GM23338 (cell line): ENCODE measurements around the gene MAGOH. TPM values are rescaled to one million over a fixed set of nuclear protein-coding genes. Genes with fewer than 3 reads are reported as not detected.

Experiments
- ATAC-seq: fragments of 200-7000 bp; cut with Tn5 transposase; 3 replicates; pipeline ENCODE4 v1.9.1; 2020
- DNase-seq: peaks from one replicate; pipeline ENCODE4 v3.0.0-alpha.2; 2015; ENCODE audit warnings: low spot score
- H2AFZ ChIP-seq: fragments of 200-600 bp; sonication (generic); 2 replicates; pipeline ENCODE4 v1.8.0; 2016; ENCODE audit warnings: antibody characterized with exemption, mild to moderate bottlenecking, moderate library complexity
- H3F3A ChIP-seq: fragments of 200-600 bp; sonication (generic); replicated peaks from 2 replicates; pipeline ENCODE4 v1.8.0; 2017; ENCODE audit warnings: antibody characterized with exemption, mixed run types, low read depth
- H3K27ac ChIP-seq: fragments of 200-600 bp; sonication (generic); 2 replicates; pipeline ENCODE4 v1.6.1; 2016; ENCODE audit warnings: low read depth
- H3K27me3 ChIP-seq: fragments of 200-600 bp; sonication (generic); 2 replicates; pipeline ENCODE4 v1.8.0; 2016; ENCODE audit warnings: mild to moderate bottlenecking, mixed run types, moderate library complexity; ENCODE audit not compliant: insufficient read depth
- H3K36me3 ChIP-seq: fragments of 200-600 bp; sonication (generic); 2 replicates; pipeline ENCODE4 v1.8.0; 2016; ENCODE audit warnings: mild to moderate bottlenecking; ENCODE audit not compliant: insufficient read depth
- H3K4me1 ChIP-seq: fragments of 200-600 bp; sonication (generic); 2 replicates; pipeline ENCODE4 v1.8.0; 2016; ENCODE audit warnings: mild to moderate bottlenecking, moderate library complexity; ENCODE audit not compliant: insufficient read depth
- H3K4me2 ChIP-seq: fragments of 200-600 bp; sonication (generic); 2 replicates; pipeline ENCODE4 v1.7.1; 2017; ENCODE audit warnings: mixed run types
- H3K4me3 ChIP-seq: fragments of 200-600 bp; sonication (generic); 2 replicates; pipeline ENCODE4 v1.6.1; 2016; ENCODE audit warnings: mixed run types
- H3K79me2 ChIP-seq: fragments of 200-600 bp; sonication (generic); replicated peaks from 2 replicates; pipeline ENCODE4 v1.8.0; 2017; ENCODE audit warnings: mild to moderate bottlenecking; ENCODE audit not compliant: insufficient read depth
- H3K9me2 ChIP-seq: fragments of 200-600 bp; sonication (generic); 2 replicates; pipeline ENCODE4 v1.8.0; 2017; ENCODE audit not compliant: insufficient read depth
- H4K20me1 ChIP-seq: fragments of 200-600 bp; sonication (generic); replicated peaks from 2 replicates; pipeline ENCODE4 v1.8.0; 2017; ENCODE audit warnings: mild to moderate bottlenecking; ENCODE audit not compliant: insufficient read depth
- H3K27ac Mint-ChIP-seq: 2 replicates; pipeline ENCODE4 v1.8.0; 2020; ENCODE audit warnings: inconsistent platforms, mild to moderate bottlenecking, moderate library complexity, mixed read lengths
- H3K27me3 Mint-ChIP-seq: 3 replicates; pipeline ENCODE4 v1.8.0; 2022; ENCODE audit warnings: low read depth, mild to moderate bottlenecking, moderate library complexity, mixed read lengths, inconsistent platforms; ENCODE audit not compliant: insufficient read depth, poor library complexity
- H3K36me3 Mint-ChIP-seq: 3 replicates; pipeline ENCODE4 v1.8.0; 2021; ENCODE audit warnings: low read depth, mild to moderate bottlenecking, inconsistent platforms, moderate library complexity, mixed read lengths
- H3K4me1 Mint-ChIP-seq: 3 replicates; pipeline ENCODE4 v1.8.0; 2020; ENCODE audit warnings: mild to moderate bottlenecking, inconsistent platforms, mixed read lengths
- H3K4me3 Mint-ChIP-seq: 3 replicates; pipeline ENCODE4 v1.8.0; 2021; ENCODE audit warnings: moderate library complexity, mild to moderate bottlenecking, inconsistent platforms, mixed read lengths
- H3K9me3 Mint-ChIP-seq: 3 replicates; pipeline ENCODE4 v1.8.0; 2020; ENCODE audit warnings: moderate library complexity, mild to moderate bottlenecking, inconsistent platforms, mixed read lengths
- CREB1 ChIP-seq: fragments of 250-450 bp; sonication (Bioruptor Pico); IDR thresholded peaks from 2 replicates; pipeline ENCODE4 v1.5.0; 2020; ENCODE audit warnings: low read depth, mild to moderate bottlenecking, moderate library complexity
- EZH2 ChIP-seq: fragments of 200-600 bp; sonication (generic); IDR thresholded peaks from one replicate; pipeline ENCODE4 v1.8.0; 2017; ENCODE audit warnings: antibody characterized with exemption, mild to moderate bottlenecking, low read depth; ENCODE audit not compliant: unreplicated experiment
- EZH2phosphoT487 ChIP-seq: fragments of 200-600 bp; sonication (generic); IDR thresholded peaks from one replicate; pipeline ENCODE4 v1.8.1; 2018; ENCODE audit warnings: antibody characterized with exemption; ENCODE audit not compliant: unreplicated experiment
- JUNB ChIP-seq: IDR thresholded peaks from one replicate; pipeline ENCODE4 v1.6.1; 2016; ENCODE audit warnings: antibody characterized with exemption; ENCODE audit not compliant: unreplicated experiment
- NANOG ChIP-seq: IDR thresholded peaks from 2 replicates; pipeline ENCODE4 v1.6.1; 2016; ENCODE audit warnings: antibody characterized with exemption, borderline replicate concordance
- POLR2AphosphoS5 ChIP-seq: IDR thresholded peaks from 2 replicates; pipeline ENCODE4 v1.6.1; 2016; ENCODE audit warnings: antibody characterized with exemption, low read depth
- STAT1 ChIP-seq: IDR thresholded peaks from one replicate; pipeline ENCODE4 v1.6.1; 2016; ENCODE audit warnings: antibody characterized with exemption; ENCODE audit not compliant: unreplicated experiment
- ZNF114 ChIP-seq: fragments of 250-450 bp; sonication (Bioruptor Pico); IDR thresholded peaks from 2 replicates; pipeline ENCODE4 v1.5.0; 2020; ENCODE audit warnings: mild to moderate bottlenecking, moderate library complexity
- ZNF331 ChIP-seq: fragments of 250-450 bp; sonication (Bioruptor Pico); IDR thresholded peaks from 2 replicates; pipeline ENCODE4 v1.5.0; 2020; ENCODE audit warnings: low read depth, mild to moderate bottlenecking, moderate library complexity
- polyA plus RNA-seq: library from polyadenylated mRNA; unstranded; fragments of >200 nt; fragmentation: Nextera tagmentation; extraction: Ambion mirVana; gene quantifications from 2 replicates; pipeline ENCODE4 v1.2.1, GENCODE V29; 2016
- total RNA-seq: library from RNA; depleted of rRNA; stranded (reverse); fragments of >200 nt; shearing (Covaris generic); gene quantifications from 2 replicates; pipeline ENCODE4 v1.2.3, GENCODE V29; 2014
- TF ChIP-seq, protein P1 (sequence below): IDR thresholded peaks from 2 replicates; pipeline ENCODE4 v1.6.1; 2016; ENCODE audit warnings: antibody characterized with exemption
- TF ChIP-seq, protein P2 (sequence below): IDR thresholded peaks from one replicate; pipeline ENCODE4 v1.6.1; 2018; ENCODE audit warnings: antibody characterized with exemption; ENCODE audit not compliant: unreplicated experiment

Gene MAGOH
- total and polyA plus RNA-seq, 2 experiments from 2014 or later = 79.3 to 185 TPM

DNA sequence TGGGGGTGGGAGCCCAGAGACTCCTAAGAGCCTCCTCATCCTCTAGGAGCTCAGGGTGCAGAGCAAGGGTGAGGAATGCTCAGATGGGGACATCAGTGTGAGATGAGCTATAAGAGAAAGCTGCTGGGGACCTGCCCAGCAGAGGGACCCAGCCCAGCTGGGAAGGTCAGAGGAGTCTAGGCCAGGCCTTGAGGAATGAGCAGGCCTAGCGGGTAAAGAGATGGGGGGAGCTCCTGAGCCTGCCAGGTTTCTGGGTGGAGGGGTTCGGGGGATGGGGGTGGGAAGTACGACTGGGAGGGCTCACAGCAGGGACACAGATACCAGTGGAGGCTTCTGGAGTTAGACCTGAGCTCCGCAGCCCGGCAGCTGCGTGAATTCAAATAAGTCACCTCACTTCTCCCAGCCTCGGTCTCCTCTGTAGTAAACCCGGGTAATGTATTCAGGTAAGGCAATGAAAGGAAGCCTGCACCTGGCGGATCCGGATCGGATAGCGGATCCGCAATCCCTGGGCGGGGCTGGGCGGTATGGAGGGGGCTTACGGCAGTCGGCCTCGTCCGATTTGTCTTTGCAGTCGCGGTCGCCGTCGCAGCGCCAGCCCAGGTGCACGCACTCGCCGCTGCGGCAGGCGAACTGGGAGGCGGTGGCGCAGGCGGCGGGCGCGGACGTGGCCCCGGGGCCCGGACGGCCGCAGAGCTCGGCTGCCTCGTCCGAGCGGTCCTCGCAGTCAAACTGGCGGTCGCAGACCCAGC, 38.0 kb upstream of the MAGOH start:
- no peak overlapping the region for H3K27ac Mint-ChIP-seq
- ATAC-seq = no peak
- H3K4me1 ChIP-seq = no peaks in the 10 kb centered on the region

DNA sequence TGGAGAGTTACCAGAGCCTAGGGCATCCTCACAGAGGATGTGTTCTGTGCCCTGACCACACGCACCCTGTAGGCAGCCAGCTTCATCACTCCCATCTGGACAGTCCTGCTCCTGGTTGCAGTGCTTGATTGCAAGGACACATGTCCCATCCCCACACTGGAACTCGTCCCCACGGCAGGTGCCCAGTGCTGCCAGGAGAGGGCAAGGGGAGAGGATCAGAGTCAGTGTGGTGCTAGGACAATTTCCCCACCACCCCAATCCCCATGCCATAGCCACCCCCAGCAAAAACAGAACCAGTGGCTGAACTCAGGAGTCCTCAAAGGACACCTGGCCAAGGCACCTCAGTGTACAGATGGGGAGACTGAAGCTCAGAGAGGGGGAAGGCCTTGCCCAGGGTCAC, 37.2 kb upstream of the MAGOH start:
- H2AFZ ChIP-seq = no peak overlapping the region
- Mint-ChIP-seq H3K4me3 (no peak overlapping the region), H3K9me3 (no peaks in the 10 kb centered on the region), H3K36me3 (peaks cover 89% of the 10 kb centered on the region), H3K27me3 (peaks cover 13% of the 10 kb centered on the region), H3K4me1 (peaks cover 3% of the 10 kb centered on the region; the same call in 1 of the 3 replicates), H3K27ac (no peak overlapping the region)
- no peak overlapping the region for H3K4me2 ChIP-seq
- no peak for DNase-seq
- no peak for ATAC-seq
- no peak overlapping the region for H3K4me3 ChIP-seq
- H3K4me1 ChIP-seq = no peaks in the 10 kb centered on the region
- no peaks in the 10 kb centered on the region for H3K9me2 ChIP-seq
- no peaks in the 10 kb centered on the region for H4K20me1 ChIP-seq
- H3F3A ChIP-seq = no peaks in the 10 kb centered on the region
- no peaks in the 10 kb centered on the region for H3K27me3 ChIP-seq
- peaks cover 2% of the 10 kb centered on the region; the same call in 1 of the 2 replicates for H3K36me3 ChIP-seq
- H3K79me2 ChIP-seq = no peaks in the 10 kb centered on the region
- no peak overlapping the region for H3K27ac ChIP-seq
- TF ChIP-seq POLR2AphosphoS5 = no peak
- no peak for TF ChIP-seq JUNB
- TF ChIP-seq EZH2 = no peak
- no peak for TF ChIP-seq CREB1 (CRISPR knock-in tag)
- no peak for TF ChIP-seq NANOG

More for the DNA sequence above, 38.0 kb upstream of the MAGOH start:
- Histone ChIP-seq H3K9me2 (no peaks in the 10 kb centered on the region), H3K27ac (no peak overlapping the region), H3K4me3 (no peak overlapping the region), H3K79me2 (no peaks in the 10 kb centered on the region), H3K27me3 (no peaks in the 10 kb centered on the region), H2AFZ (no peak overlapping the region), H3K36me3 (no peaks in the 10 kb centered on the region), H4K20me1 (no peaks in the 10 kb centered on the region), H3K4me2 (no peak overlapping the region), H3F3A (no peaks in the 10 kb centered on the region)
- Mint-ChIP-seq H3K4me3 (no peak overlapping the region), H3K4me1 (peaks cover 3% of the 10 kb centered on the region; the same call in 1 of the 3 replicates), H3K9me3 (no peaks in the 10 kb centered on the region), H3K27me3 (peaks cover 16% of the 10 kb centered on the region), H3K36me3 (peaks cover 90% of the 10 kb centered on the region)
- DNase-seq = no peak
- TF ChIP-seq NANOG (no peak), CREB1 (CRISPR knock-in tag) (no peak), POLR2AphosphoS5 (no peak), STAT1 (no peak), ZNF331 (no peak), ZNF114 (CRISPR knock-in tag) (no peak), EZH2 (no peak), EZH2phosphoT487 (no peak)
- TF ChIP-seq, protein P1, sequence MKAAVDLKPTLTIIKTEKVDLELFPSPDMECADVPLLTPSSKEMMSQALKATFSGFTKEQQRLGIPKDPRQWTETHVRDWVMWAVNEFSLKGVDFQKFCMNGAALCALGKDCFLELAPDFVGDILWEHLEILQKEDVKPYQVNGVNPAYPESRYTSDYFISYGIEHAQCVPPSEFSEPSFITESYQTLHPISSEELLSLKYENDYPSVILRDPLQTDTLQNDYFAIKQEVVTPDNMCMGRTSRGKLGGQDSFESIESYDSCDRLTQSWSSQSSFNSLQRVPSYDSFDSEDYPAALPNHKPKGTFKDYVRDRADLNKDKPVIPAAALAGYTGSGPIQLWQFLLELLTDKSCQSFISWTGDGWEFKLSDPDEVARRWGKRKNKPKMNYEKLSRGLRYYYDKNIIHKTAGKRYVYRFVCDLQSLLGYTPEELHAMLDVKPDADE = no peak
- TF ChIP-seq, protein P2, sequence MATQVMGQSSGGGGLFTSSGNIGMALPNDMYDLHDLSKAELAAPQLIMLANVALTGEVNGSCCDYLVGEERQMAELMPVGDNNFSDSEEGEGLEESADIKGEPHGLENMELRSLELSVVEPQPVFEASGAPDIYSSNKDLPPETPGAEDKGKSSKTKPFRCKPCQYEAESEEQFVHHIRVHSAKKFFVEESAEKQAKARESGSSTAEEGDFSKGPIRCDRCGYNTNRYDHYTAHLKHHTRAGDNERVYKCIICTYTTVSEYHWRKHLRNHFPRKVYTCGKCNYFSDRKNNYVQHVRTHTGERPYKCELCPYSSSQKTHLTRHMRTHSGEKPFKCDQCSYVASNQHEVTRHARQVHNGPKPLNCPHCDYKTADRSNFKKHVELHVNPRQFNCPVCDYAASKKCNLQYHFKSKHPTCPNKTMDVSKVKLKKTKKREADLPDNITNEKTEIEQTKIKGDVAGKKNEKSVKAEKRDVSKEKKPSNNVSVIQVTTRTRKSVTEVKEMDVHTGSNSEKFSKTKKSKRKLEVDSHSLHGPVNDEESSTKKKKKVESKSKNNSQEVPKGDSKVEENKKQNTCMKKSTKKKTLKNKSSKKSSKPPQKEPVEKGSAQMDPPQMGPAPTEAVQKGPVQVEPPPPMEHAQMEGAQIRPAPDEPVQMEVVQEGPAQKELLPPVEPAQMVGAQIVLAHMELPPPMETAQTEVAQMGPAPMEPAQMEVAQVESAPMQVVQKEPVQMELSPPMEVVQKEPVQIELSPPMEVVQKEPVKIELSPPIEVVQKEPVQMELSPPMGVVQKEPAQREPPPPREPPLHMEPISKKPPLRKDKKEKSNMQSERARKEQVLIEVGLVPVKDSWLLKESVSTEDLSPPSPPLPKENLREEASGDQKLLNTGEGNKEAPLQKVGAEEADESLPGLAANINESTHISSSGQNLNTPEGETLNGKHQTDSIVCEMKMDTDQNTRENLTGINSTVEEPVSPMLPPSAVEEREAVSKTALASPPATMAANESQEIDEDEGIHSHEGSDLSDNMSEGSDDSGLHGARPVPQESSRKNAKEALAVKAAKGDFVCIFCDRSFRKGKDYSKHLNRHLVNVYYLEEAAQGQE = no peak
